ENCODE measurements around the gene DOK7. TPM values are rescaled to one million over a fixed set of nuclear protein-coding genes. Genes with fewer than 3 reads are reported as not detected.

DOK7 gene
- total RNA-seq, 3 donors from 2014 or later (not counting 1 experiment from before 2014, with no cell fraction given): 1.3 to 2.9 (median 1.6) TPM

DNA sequence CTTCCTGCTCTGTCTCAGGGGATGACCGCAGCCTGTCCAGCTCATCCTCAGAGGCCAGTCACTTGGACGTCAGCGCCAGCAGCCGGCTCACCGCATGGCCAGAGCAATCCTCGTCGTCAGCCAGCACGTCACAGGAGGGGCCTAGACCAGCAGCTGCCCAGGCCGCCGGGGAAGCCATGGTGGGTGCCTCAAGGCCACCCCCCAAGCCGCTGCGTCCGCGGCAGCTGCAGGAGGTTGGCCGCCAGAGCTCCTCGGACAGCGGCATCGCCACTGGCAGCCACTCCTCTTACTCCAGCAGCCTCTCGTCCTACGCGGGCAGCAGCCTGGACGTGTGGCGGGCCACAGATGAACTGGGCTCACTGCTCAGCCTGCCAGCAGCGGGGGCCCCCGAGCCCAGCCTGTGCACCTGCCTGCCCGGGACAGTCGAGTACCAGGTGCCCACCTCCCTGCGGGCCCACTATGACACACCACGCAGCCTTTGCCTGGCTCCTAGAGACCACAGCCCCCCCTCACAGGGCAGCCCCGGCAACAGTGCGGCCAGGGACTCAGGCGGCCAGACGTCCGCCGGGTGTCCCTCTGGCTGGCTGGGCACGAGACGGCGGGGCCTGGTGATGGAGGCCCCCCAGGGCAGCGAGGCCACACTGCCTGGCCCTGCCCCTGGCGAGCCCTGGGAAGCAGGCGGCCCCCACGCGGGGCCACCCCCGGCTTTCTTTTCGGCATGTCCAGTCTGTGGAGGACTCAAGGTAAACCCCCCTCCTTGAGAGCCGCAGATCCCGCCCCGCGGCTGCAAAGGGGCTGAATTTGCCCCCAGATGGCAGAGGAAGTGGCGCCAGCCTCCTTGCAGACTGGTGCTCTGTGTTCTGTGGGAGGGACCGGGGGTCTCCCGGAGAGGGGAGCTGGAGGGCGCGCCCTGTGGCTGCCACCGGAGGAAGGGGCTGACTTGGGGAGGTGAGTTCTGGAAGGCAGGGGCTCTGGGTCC is 29.9 kb downstream of the DOK7 start:
- peaks cover 0 to 4% of the 10 kb centered on the region in 2 donors for H3K27me3 Mint-ChIP-seq (ENCODE audit: low read depth in 2 of 2)
- no peaks in the 10 kb centered on the region for H3K36me3 Mint-ChIP-seq
- ATAC-seq: no peak
- no peaks in the 10 kb centered on the region for H3K9me3 Mint-ChIP-seq
- peaks cover 12 to 31% of the 10 kb centered on the region in 2 donors for H3K4me1 Mint-ChIP-seq
- WGBS (ENCODE audit: insufficient coverage): 86% methylated on average over 55 of the region's 55 CpGs
- Histone ChIP-seq H3K4me3 (ENCODE audit: low read length) (no peak overlapping the region), H3K27ac (ENCODE audit: low read length) (no peak overlapping the region), H3K27me3 (ENCODE audit: control insufficient read depth, insufficient read depth, low read length) (no peaks in the 10 kb centered on the region), H3K4me1 (ENCODE audit: control insufficient read depth, insufficient read depth, low read length) (peaks cover 39% of the 10 kb centered on the region), H3K36me3 (ENCODE audit: control insufficient read depth, insufficient read depth, low read length) (peaks cover 3% of the 10 kb centered on the region), H3K9me3 (ENCODE audit: control insufficient read depth, insufficient read depth, low read length) (no peaks in the 10 kb centered on the region)
- H3K4me3 Mint-ChIP-seq: no peak overlapping the region
- H3K27ac Mint-ChIP-seq: no peak overlapping the region
- intact Hi-C loops (cut with micrococcal nuclease): no loop called here
- TF ChIP-seq, protein P1, sequence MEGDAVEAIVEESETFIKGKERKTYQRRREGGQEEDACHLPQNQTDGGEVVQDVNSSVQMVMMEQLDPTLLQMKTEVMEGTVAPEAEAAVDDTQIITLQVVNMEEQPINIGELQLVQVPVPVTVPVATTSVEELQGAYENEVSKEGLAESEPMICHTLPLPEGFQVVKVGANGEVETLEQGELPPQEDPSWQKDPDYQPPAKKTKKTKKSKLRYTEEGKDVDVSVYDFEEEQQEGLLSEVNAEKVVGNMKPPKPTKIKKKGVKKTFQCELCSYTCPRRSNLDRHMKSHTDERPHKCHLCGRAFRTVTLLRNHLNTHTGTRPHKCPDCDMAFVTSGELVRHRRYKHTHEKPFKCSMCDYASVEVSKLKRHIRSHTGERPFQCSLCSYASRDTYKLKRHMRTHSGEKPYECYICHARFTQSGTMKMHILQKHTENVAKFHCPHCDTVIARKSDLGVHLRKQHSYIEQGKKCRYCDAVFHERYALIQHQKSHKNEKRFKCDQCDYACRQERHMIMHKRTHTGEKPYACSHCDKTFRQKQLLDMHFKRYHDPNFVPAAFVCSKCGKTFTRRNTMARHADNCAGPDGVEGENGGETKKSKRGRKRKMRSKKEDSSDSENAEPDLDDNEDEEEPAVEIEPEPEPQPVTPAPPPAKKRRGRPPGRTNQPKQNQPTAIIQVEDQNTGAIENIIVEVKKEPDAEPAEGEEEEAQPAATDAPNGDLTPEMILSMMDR (IDR thresholded peaks at IDR 0.05): no peak
- DNase-seq: no peak

DNA sequence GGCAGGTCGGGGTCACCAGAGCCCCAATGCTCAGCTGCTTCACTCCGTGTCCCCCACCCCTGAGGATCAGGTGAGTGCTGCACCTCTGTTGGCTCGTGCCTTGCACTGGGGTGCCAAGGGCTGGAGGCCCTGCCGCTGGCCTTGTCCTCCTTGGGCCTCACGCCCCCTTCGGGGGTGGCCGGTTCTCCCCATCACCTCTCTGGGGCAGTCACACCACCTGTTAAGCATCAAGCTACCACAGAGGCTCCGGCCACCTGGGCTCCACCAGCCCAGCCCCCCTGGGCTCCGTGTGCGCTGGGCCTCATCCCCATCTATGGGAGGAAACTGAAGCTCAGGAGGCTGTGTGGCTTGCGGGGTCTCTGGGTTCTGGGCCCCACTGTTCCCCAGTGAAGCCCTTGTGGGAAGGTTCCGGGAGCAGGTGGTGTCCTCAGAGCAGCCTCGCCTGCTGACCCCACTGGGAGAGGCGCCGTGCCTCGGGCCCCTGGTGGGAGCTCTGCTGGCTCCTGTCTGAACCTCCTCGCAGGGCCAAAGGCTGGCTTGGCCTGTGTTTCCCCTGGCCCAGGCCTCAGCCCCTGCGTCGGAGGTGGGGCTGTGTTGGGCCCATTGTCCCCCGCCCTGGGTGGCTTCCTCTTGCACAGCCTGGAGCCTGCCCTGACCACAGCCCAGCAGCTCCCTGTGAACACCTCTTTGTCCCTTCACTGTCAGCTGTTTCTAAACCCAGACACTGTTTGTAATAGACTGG is 30.8 kb downstream of the DOK7 start:
- Histone ChIP-seq H3K4me1 (ENCODE audit: control insufficient read depth, insufficient read depth, low read length) (peaks cover 30% of the 10 kb centered on the region), H3K27me3 (ENCODE audit: control insufficient read depth, insufficient read depth, low read length) (no peaks in the 10 kb centered on the region), H3K27ac (ENCODE audit: low read length) (no peak overlapping the region), H3K4me3 (ENCODE audit: low read length) (no peak overlapping the region), H3K36me3 (ENCODE audit: control insufficient read depth, insufficient read depth, low read length) (peaks cover 3% of the 10 kb centered on the region), H3K9me3 (ENCODE audit: control insufficient read depth, insufficient read depth, low read length) (no peaks in the 10 kb centered on the region)
- intact Hi-C loops (cut with micrococcal nuclease): no loop called here
- H3K4me3 Mint-ChIP-seq: no peak overlapping the region
- H3K4me1 Mint-ChIP-seq: peaks cover 3 to 23% of the 10 kb centered on the region in 2 donors
- DNase-seq (no peak), ATAC-seq (peak in 1 of 3 donors; percentile 9)
- no peak overlapping the region for H3K27ac Mint-ChIP-seq
- H3K9me3 Mint-ChIP-seq: no peaks in the 10 kb centered on the region
- 71% methylated on average over 20 of the region's 20 CpGs for WGBS (ENCODE audit: insufficient coverage)
- no peaks in the 10 kb centered on the region for H3K36me3 Mint-ChIP-seq
- TF ChIP-seq, protein P1 (IDR thresholded peaks at IDR 0.05): no peak
- peaks cover 0 to 4% of the 10 kb centered on the region in 2 donors for H3K27me3 Mint-ChIP-seq (ENCODE audit: low read depth in 2 of 2)

DNA sequence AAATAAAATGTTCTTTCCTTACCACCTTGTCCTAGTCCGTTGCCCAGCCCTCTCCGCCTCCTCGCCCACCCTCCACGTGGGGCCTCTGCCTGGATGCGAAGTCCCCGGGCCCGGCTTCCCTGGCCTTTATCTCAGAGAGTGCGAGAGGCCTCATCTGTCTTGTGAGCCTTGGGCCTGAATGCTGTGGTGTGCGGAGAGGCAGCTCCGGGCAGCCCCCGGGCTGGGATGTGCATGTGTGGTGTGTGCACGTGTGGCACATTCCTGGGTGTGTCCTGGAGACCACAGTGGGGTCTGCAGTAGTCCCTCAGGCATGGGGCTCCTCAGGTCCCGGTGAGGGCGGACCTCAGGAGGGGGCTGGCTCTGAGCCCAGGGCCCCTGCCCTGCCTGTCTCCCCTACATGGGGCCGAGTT is 31.4 kb downstream of the DOK7 start:
- DNase-seq (no peak), ATAC-seq (peak in 1 of 3 donors; percentile 4)
- Histone ChIP-seq H3K27ac (ENCODE audit: low read length) (no peak overlapping the region), H3K9me3 (ENCODE audit: control insufficient read depth, insufficient read depth, low read length) (no peaks in the 10 kb centered on the region), H3K36me3 (ENCODE audit: control insufficient read depth, insufficient read depth, low read length) (peaks cover 3% of the 10 kb centered on the region), H3K4me1 (ENCODE audit: control insufficient read depth, insufficient read depth, low read length) (peaks cover 24% of the 10 kb centered on the region), H3K27me3 (ENCODE audit: control insufficient read depth, insufficient read depth, low read length) (no peaks in the 10 kb centered on the region), H3K4me3 (ENCODE audit: low read length) (no peak overlapping the region)
- intact Hi-C loops (cut with micrococcal nuclease): no loop called here
- Mint-ChIP-seq H3K4me3 (no peak overlapping the region), H3K4me1 (peaks cover 0 to 18% of the 10 kb centered on the region in 2 donors), H3K36me3 (no peaks in the 10 kb centered on the region), H3K27me3 (ENCODE audit: low read depth in 2 of 2) (peaks cover 0 to 4% of the 10 kb centered on the region in 2 donors), H3K27ac (no peak overlapping the region), H3K9me3 (no peaks in the 10 kb centered on the region)
- TF ChIP-seq, protein P1 (IDR thresholded peaks at IDR 0.05): no peak
- 71% methylated on average over 15 of the region's 15 CpGs for WGBS (ENCODE audit: insufficient coverage)

Measured in natural killer cell (primary cell).